ENCODE measurements around the gene ZNF407.

DNA sequence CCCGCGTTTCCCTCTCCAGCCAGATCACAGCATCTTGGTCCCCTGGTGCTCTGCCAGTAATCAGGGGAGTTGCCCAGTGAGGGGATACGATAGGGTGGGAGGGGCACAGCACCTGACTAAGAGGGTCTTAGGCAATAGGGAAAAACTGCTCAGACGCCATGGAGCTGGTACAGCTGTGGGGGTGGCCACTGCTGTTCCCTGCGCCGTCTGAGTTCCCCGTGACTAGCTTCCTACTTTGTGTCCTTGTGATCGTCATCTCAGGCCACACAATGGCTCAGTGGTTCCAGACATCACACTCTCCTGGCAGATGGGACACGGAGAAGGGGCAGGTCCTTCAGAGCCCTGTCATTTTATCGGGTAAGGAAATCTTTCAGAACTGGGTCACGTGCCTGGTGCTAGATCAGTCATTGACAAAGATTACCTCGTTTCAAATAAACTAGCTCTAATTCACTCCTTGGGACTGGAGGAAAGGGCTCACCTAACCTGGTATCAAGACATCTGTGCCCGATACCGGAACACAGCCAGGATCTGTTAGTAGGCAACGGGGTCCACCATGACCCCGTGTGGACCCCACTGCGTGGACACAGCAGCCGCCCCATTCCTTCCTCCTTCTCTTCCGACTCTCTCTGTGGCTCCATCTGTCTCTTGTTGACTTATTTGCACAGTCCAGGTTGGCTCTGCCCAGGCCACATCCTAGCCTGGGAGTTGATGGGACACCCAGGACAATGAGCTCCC lies 509.7 kb downstream of the ZNF407 start:
- TF ChIP-seq CTCF (IDR thresholded peaks at IDR 0.05; ENCODE audit: insufficient read depth, low read length, poor library complexity, severe bottlenecking) (no peak), EZH2phosphoT487 (conservative IDR thresholded peaks at IDR 0.05; ENCODE audit: low read length) (no peak)
